GM21381 (cell line): ENCODE results near the gene IL12RB2.
"Not testable (repeated sequence)": the region's sequence is repeated elsewhere in the genome, so short reads cannot be mapped to it uniquely, and the experiment has no call there.

Experiments used
- ATAC-seq: cut with Tn5 transposase; IDR thresholded peaks from one replicate; pipeline ENCODE4 v1.9.1; 2021; ENCODE audit warnings: mild to moderate bottlenecking, moderate library complexity; ENCODE audit not compliant: unreplicated experiment

The IL12RB2 gene

DNA sequence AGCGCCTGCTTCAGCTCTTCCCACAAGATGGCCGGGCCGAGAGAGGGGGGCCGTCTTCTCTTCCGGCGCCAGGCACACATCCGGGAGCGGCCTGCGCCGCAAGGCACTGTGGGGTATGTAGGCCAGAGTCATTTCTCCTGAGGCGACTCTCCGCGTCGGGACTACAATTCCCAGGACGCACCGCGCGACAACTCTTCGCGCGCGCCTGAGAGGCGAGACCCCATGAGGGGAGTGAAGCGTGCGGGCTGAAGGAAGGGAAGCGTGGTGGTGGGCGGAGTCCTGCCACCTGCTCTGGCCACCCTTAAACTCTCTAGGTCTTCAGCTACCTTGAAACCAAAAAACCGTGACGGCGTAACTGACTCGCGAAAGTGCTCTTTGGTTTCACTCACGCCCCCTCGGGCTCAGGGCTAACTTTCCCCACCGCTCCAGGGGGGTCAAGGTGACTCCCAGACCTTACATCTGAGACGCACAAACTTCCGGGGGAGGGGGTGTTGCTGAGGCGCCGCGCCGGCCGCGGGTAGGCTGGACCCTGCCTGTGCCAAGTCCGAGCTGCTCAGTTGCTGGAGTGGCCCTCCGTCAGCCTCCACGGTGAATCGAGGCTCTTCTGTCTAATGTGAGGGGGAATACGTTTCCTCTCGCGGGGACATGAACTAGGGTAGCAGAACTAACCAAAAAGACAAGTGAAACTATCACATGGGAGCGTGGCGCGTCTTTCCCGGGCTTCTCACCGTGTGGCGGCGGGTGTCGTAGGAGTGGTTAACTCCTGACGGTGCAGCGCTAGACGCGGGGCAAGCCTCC is 122.9 kb downstream of the IL12RB2 start, which contains the start of gene SERBP1:
TSS of gene SERBP1 (minus strand) at position 45 of the 798 bp plus-strand sequence. CDS start 102 bp downstream, outside the sequence.
- peak; percentile 85 for ATAC-seq

GRCh38 chr1:67431156-67431765 is 123.6 kb downstream of the IL12RB2 start:
- no peak for ATAC-seq

- no peak for ATAC-seq
Measured at GRCh38 chr1:67431869-67432578, 124.4 kb downstream of the IL12RB2 start.

GRCh38 chr1:67432745-67433144 is 125.1 kb downstream of the IL12RB2 start:
- ATAC-seq: no peak

- no peak for ATAC-seq
Measured at GRCh38 chr1:67433837-67434236, 126.2 kb downstream of the IL12RB2 start.

DNA sequence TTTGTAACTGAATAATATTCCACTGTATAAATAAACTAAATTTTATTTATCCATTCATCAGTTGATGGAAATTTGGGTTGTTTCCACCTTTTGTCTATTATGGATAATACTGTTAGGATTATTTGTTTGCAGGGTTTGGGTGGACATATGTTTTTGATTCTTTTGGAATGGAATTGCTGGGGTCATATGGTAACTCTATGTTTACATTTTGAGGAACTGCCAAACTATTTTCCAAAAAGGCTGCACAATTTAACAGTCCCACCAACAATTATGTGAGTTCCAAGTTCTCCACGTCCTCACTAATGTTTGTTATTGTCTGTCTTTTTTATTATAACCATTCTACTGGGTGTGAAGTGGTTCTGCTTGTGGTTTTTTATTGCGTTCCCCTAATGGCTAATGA is 126.8 kb downstream of the IL12RB2 start:
- ATAC-seq: no peak

GRCh38 chr1:67436511-67437055 is 128.9 kb downstream of the IL12RB2 start:
- no peak for ATAC-seq

GRCh38 chr1:67437961-67438360 is 130.3 kb downstream of the IL12RB2 start:
- no peak for ATAC-seq

- no peak for ATAC-seq
Measured at GRCh38 chr1:67439277-67440029, 131.8 kb downstream of the IL12RB2 start.

GRCh38 chr1:67440339-67440738 is 132.7 kb downstream of the IL12RB2 start:
- ATAC-seq: no peak

GRCh38 chr1:67441183-67441582 is 133.5 kb downstream of the IL12RB2 start:
- ATAC-seq: peak; percentile 59

DNA sequence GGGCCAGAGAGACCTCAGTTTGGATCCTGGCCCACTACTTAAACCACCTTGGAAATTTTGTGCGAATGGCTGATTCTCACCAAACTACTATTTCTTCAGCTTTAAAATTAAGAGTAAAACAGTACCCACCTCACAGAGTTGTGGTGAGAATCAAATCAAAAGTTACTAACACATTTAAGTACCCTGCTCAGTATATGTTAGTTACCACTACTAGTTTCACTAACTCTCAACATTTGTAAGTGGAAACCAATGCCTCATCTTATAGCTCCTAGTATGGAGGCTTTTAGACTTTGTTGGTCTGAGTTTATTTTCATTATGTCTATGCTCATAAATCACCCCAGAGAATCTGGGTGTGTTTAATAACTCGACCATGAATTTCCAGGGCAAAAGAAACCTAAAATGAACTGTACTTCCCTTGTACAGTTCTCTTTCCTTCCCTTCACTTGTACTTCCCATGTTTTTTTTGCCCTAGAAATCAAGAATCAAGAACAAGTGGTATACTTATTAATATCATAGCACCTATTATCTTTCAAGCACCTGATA is 134.1 kb downstream of the IL12RB2 start:
- ATAC-seq: peak; percentile 36

DNA sequence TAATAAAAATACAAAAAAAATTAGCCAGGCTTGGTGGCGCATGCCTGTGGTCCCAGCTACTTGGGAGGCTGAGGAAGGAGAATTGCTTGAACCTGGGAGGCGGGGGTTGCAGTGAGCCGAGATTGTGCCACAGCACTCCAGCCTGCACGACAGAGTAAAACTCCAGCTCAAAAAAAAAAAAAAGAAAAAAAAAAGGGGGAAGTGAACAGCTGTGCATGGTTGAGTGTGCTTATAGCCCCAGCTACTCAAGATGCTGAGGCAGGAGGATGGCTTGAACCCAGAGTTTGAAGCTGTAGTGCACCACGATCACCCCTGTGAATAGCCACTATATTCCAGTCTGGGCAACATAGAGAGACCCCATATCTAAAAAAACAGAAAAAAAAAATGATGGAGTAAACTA is 138.3 kb downstream of the IL12RB2 start:
- not testable (repeated sequence) for ATAC-seq
